HG03280 (cell line): ENCODE results near the gene REEP6.
A peak's percentile ranks its signal among the peaks of the same experiment; 100 is the strongest.
"Not testable (repeated sequence)": the region's sequence is repeated elsewhere in the genome, so short reads cannot be mapped to it uniquely, and the experiment has no call there.

Experiments used
- ATAC-seq: cut with Tn5 transposase; IDR thresholded peaks from one replicate; pipeline ENCODE4 v1.9.1; 2021; ENCODE audit warnings: mild to moderate bottlenecking, moderate library complexity; ENCODE audit not compliant: unreplicated experiment

Gene REEP6

GRCh38 chr19:1488282-1488601 lies 2.7 kb upstream of the REEP6 start:
- ATAC-seq: no peak

- no peak for ATAC-seq
These were observed 1.3 kb upstream of the REEP6 start for GRCh38 chr19:1489463-1490310.

- peak; percentile 78 for ATAC-seq
These were observed 469 bp upstream of the REEP6 start, which contains the start of gene PCSK4 for GRCh38 chr19:1490311-1491113. PCSK4 (minus strand) TSS chr19:1490350; CDS start chr19:1490346, 4 bp downstream.

GRCh38 chr19:1491849-1492170 lies 829 bp downstream of the REEP6 start:
- ATAC-seq: no peak

- no peak for ATAC-seq
These were observed 1.6 kb downstream of the REEP6 start for GRCh38 chr19:1492474-1493006.

GRCh38 chr19:1494115-1494815 lies 3.3 kb downstream of the REEP6 start:
- no peak for ATAC-seq

GRCh38 chr19:1495051-1495798 lies 4.2 kb downstream of the REEP6 start:
- ATAC-seq: no peak

- ATAC-seq: no peak
These were observed 5.1 kb downstream of the REEP6 start for GRCh38 chr19:1495799-1496713.

- no peak for ATAC-seq
These were observed 6.0 kb downstream of the REEP6 start for GRCh38 chr19:1496714-1497577.

- ATAC-seq: no peak
These were observed 6.7 kb downstream of the REEP6 start for GRCh38 chr19:1497578-1498235.

- ATAC-seq: not testable (repeated sequence)
These were observed 8.2 kb downstream of the REEP6 start for GRCh38 chr19:1499231-1499630.

- no peak for ATAC-seq
These were observed 10.2 kb downstream of the REEP6 start for GRCh38 chr19:1501200-1501595.

- no peak for ATAC-seq
These were observed 11.6 kb downstream of the REEP6 start for GRCh38 chr19:1502433-1503088.

GRCh38 chr19:1503089-1503924 lies 12.3 kb downstream of the REEP6 start:
- no peak for ATAC-seq

GRCh38 chr19:1503925-1504773 lies 13.2 kb downstream of the REEP6 start:
- no peak for ATAC-seq

- no peak for ATAC-seq
These were observed 14.0 kb downstream of the REEP6 start for GRCh38 chr19:1505012-1505411.
